HepG2 (cell line): ENCODE results near the gene TMEM190. TPM values are rescaled to one million over a fixed set of nuclear protein-coding genes. Genes with fewer than 3 reads are reported as not detected.

ENCODE experiments used
- ATAC-seq: fragments of 200-7000 bp; cut with Tn5 transposase; 3 replicates; pipeline ENCODE4 v1.9.1; 2020; ENCODE audit warnings: mild to moderate bottlenecking, moderate library complexity
- BruUV-seq: library from RNA; stranded (reverse); fragments of 400-500 nt; replicated peaks from 2 replicates; lab custom pipeline; 2021; lab: Mats Ljungman, UMichigan
- CTCF ChIA-PET: fragments of 300-600 bp; formaldehyde crosslinking; extraction: SDS; loops from one replicate; lab custom pipeline; 2021; ENCODE audit warnings: low total read pairs, inconsistent platforms, low intra/inter-chr PET ratio; lab: Yijun Ruan, JAX
- POLR2A ChIA-PET: fragments of 350-600 bp; sonication (Branson Sonifier 250); formaldehyde crosslinking; loops from one replicate; lab custom pipeline; 2020; ENCODE audit warnings: antibody characterized with exemption, inconsistent platforms; lab: Yijun Ruan, JAX
- DNase-seq: peaks from one replicate; pipeline ENCODE4 v3.0.0-alpha.2; 2015; ENCODE audit warnings: low spot score
- FAIRE-seq: peaks from 3 replicates; lab custom pipeline; 2011; peaks lifted over from hg19 to GRCh38; lab: Jason Lieb, UNC
- H2AFZ ChIP-seq: one replicate; pipeline ENCODE4 v1.6.1; 2011; ENCODE audit warnings: low read length, inconsistent platforms
- H3K27ac ChIP-seq: fragments of 300-600 bp; 3 replicates; pipeline ENCODE4 v1.8.0; 2011; ENCODE audit warnings: mixed run types, mild to moderate bottlenecking, mixed read lengths, low read length, inconsistent platforms; ENCODE audit not compliant: insufficient read depth; ENCODE audit errors: extremely low read length
- H3K27me3 ChIP-seq, 2 experiments: fragments of 200-600 bp in 1 of 2; 2 replicates in 1 of 2; 3 replicates in 1 of 2; pipeline versions ENCODE4 v1.6.0 to v1.8.0; 2011; ENCODE audit warnings: low read length in 2 of 2, mild to moderate bottlenecking in 2 of 2, moderate library complexity in 2 of 2, inconsistent platforms in 1 of 2; ENCODE audit not compliant: insufficient read depth in 2 of 2, control insufficient read depth in 1 of 2
- H3K36me3 ChIP-seq, 2 experiments: fragments of 200-600 bp in 1 of 2; replicated peaks in 1 of 2; 2 replicates in 1 of 2; 3 replicates in 1 of 2; pipeline versions ENCODE4 v1.5.1 to v1.8.0; 2011; ENCODE audit warnings: low read length in 2 of 2, inconsistent platforms in 1 of 2; ENCODE audit not compliant: insufficient read depth in 2 of 2, control insufficient read depth in 1 of 2
- H3K4me1 ChIP-seq: 2 replicates; pipeline ENCODE4 v1.5.1; 2012; ENCODE audit warnings: low read length, inconsistent platforms; ENCODE audit not compliant: insufficient read depth
- H3K4me2 ChIP-seq: 2 replicates; pipeline ENCODE4 v1.6.0; 2011; ENCODE audit warnings: low read depth, low read length, inconsistent platforms
- H3K4me3 ChIP-seq, 3 experiments: fragments of 200-600 bp in 1 of 3; sonication (generic), shearing (Covaris generic) in 1 of 3; replicated peaks in 1 of 3; 2 replicates each; pipeline ENCODE4 v1.5.1; 2011 to 2016; ENCODE audit warnings: low read length in 3 of 3, inconsistent platforms in 2 of 3, low read depth in 2 of 3, mild to moderate bottlenecking in 2 of 3, control low read depth in 1 of 3, mixed read lengths in 1 of 3; ENCODE audit not compliant: insufficient read depth in 1 of 3
- H3K79me2 ChIP-seq: one replicate; pipeline ENCODE4 v1.6.1; 2011; ENCODE audit warnings: low read length, inconsistent platforms; ENCODE audit not compliant: insufficient read depth
- H3K9ac ChIP-seq: 2 replicates; pipeline ENCODE4 v1.6.0; 2011; ENCODE audit warnings: mild to moderate bottlenecking, low read depth, low read length, inconsistent platforms; ENCODE audit not compliant: insufficient read depth
- H3K9me3 ChIP-seq: 2 replicates; pipeline ENCODE4 v1.5.1; 2012; ENCODE audit warnings: mild to moderate bottlenecking, low read length
- H4K20me1 ChIP-seq: 2 replicates; pipeline ENCODE4 v1.6.0; 2011; ENCODE audit warnings: inconsistent platforms, mild to moderate bottlenecking, low read length, moderate library complexity; ENCODE audit not compliant: insufficient read depth
- FOXM1 ChIP-seq: sonication (generic); formaldehyde crosslinking; IDR thresholded peaks from 2 replicates; pipeline ENCODE4 v1.5.0; 2020; ENCODE audit warnings: missing genetic modification reagents
- GLI4 ChIP-seq: sonication (generic); formaldehyde crosslinking; IDR thresholded peaks from 2 replicates; pipeline ENCODE4 v1.5.1; 2020; ENCODE audit warnings: missing genetic modification reagents, mild to moderate bottlenecking, moderate library complexity, borderline replicate concordance
- GTF3A ChIP-seq: sonication (generic); formaldehyde crosslinking; conservative IDR thresholded peaks from 2 replicates; pipeline ENCODE4 v1.4.0; 2020; ENCODE audit warnings: mild to moderate bottlenecking, missing genetic modification reagents
- MXD1 ChIP-seq: sonication (generic); formaldehyde crosslinking; IDR thresholded peaks from 2 replicates; pipeline ENCODE4 v1.4.0; 2020; ENCODE audit warnings: mild to moderate bottlenecking, missing genetic modification reagents
- SMAD1 ChIP-seq: sonication (generic); formaldehyde crosslinking; IDR thresholded peaks from 2 replicates; pipeline ENCODE4 v1.4.0; 2020; ENCODE audit warnings: missing genetic modification reagents, low read depth, mild to moderate bottlenecking, borderline replicate concordance
- TBX2 ChIP-seq: sonication (generic); formaldehyde crosslinking; IDR thresholded peaks from 2 replicates; pipeline ENCODE4 v1.5.0; 2020; ENCODE audit warnings: missing genetic modification reagents, mild to moderate bottlenecking, borderline replicate concordance
- TRIM24 ChIP-seq: sonication (generic); formaldehyde crosslinking; IDR thresholded peaks from 2 replicates; pipeline ENCODE4 v1.8.0; 2022; ENCODE audit warnings: mild to moderate bottlenecking, missing genetic modification reagents
- ZBTB46 ChIP-seq: sonication (generic); formaldehyde crosslinking; IDR thresholded peaks from 2 replicates; pipeline ENCODE4 v1.4.0; 2020; ENCODE audit warnings: mild to moderate bottlenecking, missing genetic modification reagents, borderline replicate concordance
- ZNF660 ChIP-seq: sonication (generic); formaldehyde crosslinking; IDR thresholded peaks from 2 replicates; pipeline ENCODE4 v1.5.1; 2020; ENCODE audit warnings: mild to moderate bottlenecking, low read depth, missing genetic modification reagents, borderline replicate concordance
- WGBS: methylation state at CpG from one replicate; pipeline ENCODE4 v1.1.6; 2017; ENCODE audit warnings: low lambda C conversion rate; 5-methylcytosine and 5-hydroxymethylcytosine counted together
- in situ Hi-C: cut with HindIII; loops from 2 replicates; pipeline ENCODE4 v1.10.0; 2017; ENCODE audit warnings: low pct_unique_long_range_greater_than_20kb; ENCODE audit not compliant: extremely low pct_ligation_motif_present
- intact Hi-C: fragments of 100-400 bp; cut with micrococcal nuclease; formaldehyde crosslinking; loops from one replicate; pipeline ENCODE4 v1.10.0; 2022; ENCODE audit not compliant: unreplicated experiment
- polyA plus RNA-seq, 8 experiments: library from polyadenylated mRNA; depleted of rRNA in 3 of 8; stranded (reverse) in 7 of 8; unstranded in 1 of 8; fragments of >200 nt; fragmentation: Illumina TruSeq in 4 of 8; extraction: Trizol in 4 of 8; gene quantifications; 2 replicates each; pipeline versions ENCODE4 v1.2.1 to v1.2.3, GENCODE V29; 2011 to 2016; ENCODE audit warnings: low read depth in 4 of 8, missing spikeins in 1 of 8, mixed read lengths in 1 of 8; ENCODE audit not compliant: insufficient read depth in 1 of 8
- total RNA-seq, 5 experiments: library from RNA; depleted of rRNA; stranded (reverse); fragments of >200 nt; fragmentation: Illumina TruSeq; extraction: Trizol; gene quantifications; 2 replicates each; pipeline ENCODE4 v1.2.3, GENCODE V29; 2016; ENCODE audit warnings: low read depth in 1 of 5

TMEM190 gene
- total and polyA plus RNA-seq, 2 of the 13 experiments (the other 11 are each of a cell fraction or from before 2014, with no cell fraction given): 0.35 to 0.83 TPM

GRCh38 chr19:55348317-55349034, 28.1 kb upstream of the TMEM190 start:
- no peak for FAIRE-seq
- no peak for ATAC-seq
- H2AFZ ChIP-seq: no peak overlapping the region
- BruUV-seq: no TSS peak
- CTCF ChIA-PET: no interaction called here
- H3K4me1 ChIP-seq: peaks cover 15% of the 10 kb centered on the region
- POLR2A ChIA-PET: interaction anchor here (0.6 to 1.9 kb wide), 2 partner anchors 9 to 16 kb away, joined by 4 to 6 read pairs; partner anchors contain the start of gene KMT5C
- peaks cover 6 to 21% of the 10 kb centered on the region in 2 experiments for H3K27me3 ChIP-seq
- no peaks in the 10 kb centered on the region for H4K20me1 ChIP-seq
- H3K4me2 ChIP-seq: no peak overlapping the region
- H3K36me3 ChIP-seq: peaks cover 0 to 2% of the 10 kb centered on the region in 2 experiments; a peak in 2 of 5 replicates
- intact Hi-C loops: no loop called here
- H3K9me3 ChIP-seq: no peaks in the 10 kb centered on the region
- TF ChIP-seq SMAD1 (no peak), ZNF660 (CRISPR knock-in tag) (no peak), MXD1 (CRISPR knock-in tag) (no peak), GLI4 (no peak), TBX2 (CRISPR knock-in tag) (no peak), GTF3A (CRISPR knock-in tag) (no peak), ZBTB46 (CRISPR knock-in tag) (no peak), TRIM24 (CRISPR knock-in tag) (no peak), FOXM1 (no peak)
- TF ChIP-seq, all 625 proteins: peak for 0
- Histone ChIP-seq H3K27ac (no peak overlapping the region), H3K9ac (no peak overlapping the region), H3K79me2 (no peaks in the 10 kb centered on the region), H3K4me3 (no peak overlapping the region)
- 85% methylated on average over 22 of the region's 22 CpGs for WGBS
- in situ Hi-C loops: no loop called here
- DNase-seq: no peak
